Panc1 (cell line): ENCODE data around the gene CADM1. TPM values are rescaled to one million over a fixed set of nuclear protein-coding genes. Genes with fewer than 3 reads are reported as not detected.

ENCODE experiments used
- ATAC-seq: fragments of 200-7000 bp; cut with Tn5 transposase; 2 replicates; pipeline ENCODE4 v1.9.1; 2020; ENCODE audit warnings: mild to moderate bottlenecking, moderate library complexity
- BruUV-seq: library from RNA; stranded (reverse); fragments of 400-500 nt; replicated peaks from 2 replicates; lab custom pipeline; 2021; lab: Mats Ljungman, UMichigan
- CTCF ChIA-PET: fragments of 300-600 bp; sonication (Branson Sonifier 250); formaldehyde crosslinking; loops from one replicate; lab custom pipeline; 2022; ENCODE audit warnings: antibody characterized with exemption; lab: Charles Lee
- POLR2A ChIA-PET: fragments of 300-600 bp; sonication (Branson Sonifier 250); formaldehyde crosslinking; loops from one replicate; lab custom pipeline; 2022; ENCODE audit warnings: antibody characterized with exemption; lab: Charles Lee
- DNase-seq: peaks from one replicate; pipeline ENCODE4 v3.0.0-alpha.2; 2010; ENCODE audit warnings: low read depth, low spot score
- H3K27ac ChIP-seq: 2 replicates; pipeline ENCODE4 v1.5.1; 2011; ENCODE audit warnings: mild to moderate bottlenecking, low read length, inconsistent platforms
- H3K27me3 ChIP-seq: fragments of 200-500 bp; sonication (Bioruptor generic); 2 replicates; pipeline ENCODE4 v1.6.0; 2014; ENCODE audit warnings: low read length, inconsistent platforms; ENCODE audit not compliant: control insufficient read depth, insufficient read depth
- H3K36me3 ChIP-seq: fragments of 200-500 bp; sonication (Bioruptor generic); 2 replicates; pipeline ENCODE4 v1.5.1; 2014; ENCODE audit warnings: inconsistent platforms, mild to moderate bottlenecking, low read length, moderate library complexity; ENCODE audit not compliant: control insufficient read depth, insufficient read depth
- H3K4me1 ChIP-seq: 2 replicates; pipeline ENCODE4 v1.5.1; 2011; ENCODE audit warnings: inconsistent platforms, mild to moderate bottlenecking, low read length, moderate library complexity; ENCODE audit not compliant: control insufficient read depth, insufficient read depth
- H3K4me3 ChIP-seq, 2 experiments: 2 replicates each; pipeline ENCODE4 v1.5.1; 2011 to 2012; ENCODE audit warnings: low read depth in 2 of 2, low read length in 2 of 2, mild to moderate bottlenecking in 2 of 2, inconsistent platforms in 1 of 2, moderate library complexity in 1 of 2
- H3K9me3 ChIP-seq: fragments of 200-500 bp; sonication (Bioruptor generic); 2 replicates; pipeline ENCODE4 v1.5.1; 2014; ENCODE audit warnings: low read depth, mild to moderate bottlenecking, inconsistent platforms, low read length, moderate library complexity; ENCODE audit not compliant: control insufficient read depth, insufficient read depth
- CTCF ChIP-seq: fragments of 450-650 bp; IDR thresholded peaks from 2 replicates; pipeline ENCODE4 v1.5.1; 2017; ENCODE audit warnings: mild to moderate bottlenecking
- POLR2AphosphoS5 ChIP-seq: IDR thresholded peaks from 2 replicates; pipeline ENCODE4 v1.6.1; 2012; ENCODE audit warnings: mild to moderate bottlenecking, low read depth, low read length, moderate library complexity
- REST ChIP-seq, 2 experiments: IDR thresholded peaks; 2 replicates each; pipeline ENCODE4 v1.6.1; 2011 to 2012; ENCODE audit warnings: low read depth in 2 of 2, control low read depth in 1 of 2, low read length in 1 of 2, mild to moderate bottlenecking in 1 of 2, moderate library complexity in 1 of 2; ENCODE audit not compliant: insufficient read depth in 1 of 2
- SIN3A ChIP-seq: IDR thresholded peaks from 2 replicates; pipeline ENCODE4 v1.6.1; 2012; ENCODE audit warnings: low read depth, mild to moderate bottlenecking, low read length, moderate library complexity, borderline replicate concordance; ENCODE audit not compliant: insufficient read depth
- TCF7L2 ChIP-seq: IDR thresholded peaks from 2 replicates; pipeline ENCODE4 v1.6.1; 2011; ENCODE audit warnings: mild to moderate bottlenecking, low read depth, low read length, inconsistent platforms
- in situ Hi-C: cut with HindIII; loops from 2 replicates; pipeline ENCODE4 v1.10.0; 2016; ENCODE audit warnings: low sequenced_read_pairs, low pct_unique_long_range_greater_than_20kb
- intact Hi-C: fragments of 100-400 bp; cut with micrococcal nuclease; formaldehyde crosslinking; loops from one replicate; pipeline ENCODE4 v1.10.0; 2022; ENCODE audit not compliant: unreplicated experiment
- total RNA-seq: library from RNA; stranded (reverse); gene quantifications from one replicate; pipeline ENCODE4 v1.2.1, GENCODE V29; 2021; ENCODE audit not compliant: unreplicated experiment

CADM1 gene
- total RNA-seq, 1 experiment from 2014 or later: 3.9 TPM

- H3K4me1 ChIP-seq: peaks cover 10% of the 10 kb centered on the region; the same call in 1 of the 2 replicates
- peak overlapping the region; percentile 59 to 81 for H3K4me3 ChIP-seq
- no TSS peak for BruUV-seq
- CTCF ChIA-PET: interaction anchor here (0.6 kb wide), 1 partner anchor 177 kb away, joined by 3 read pairs; no protein-coding TSS in a partner anchor
- in situ Hi-C loops: no loop called here
- intact Hi-C loops: no loop called here
- H3K36me3 ChIP-seq: no peaks in the 10 kb centered on the region
- TF ChIP-seq REST (IDR thresholded peaks at IDR 0.05; ENCODE audit: insufficient read depth in 1 of 2, low read depth in 2 of 2, low read length in 1 of 2): no peak
- no peak for TF ChIP-seq CTCF
- no peak for TF ChIP-seq TCF7L2
- no peak for TF ChIP-seq POLR2AphosphoS5
- TF ChIP-seq SIN3A: no peak
- no peak overlapping the region for H3K27ac ChIP-seq
- H3K9me3 ChIP-seq: no peaks in the 10 kb centered on the region
- POLR2A ChIA-PET: interaction anchor here (0.6 kb wide), 1 partner anchor 199 kb away, joined by 3 read pairs; no protein-coding TSS in a partner anchor
- ATAC-seq (peak; percentile 11; the same call in 1 of the 2 replicates), DNase-seq (no peak)
- H3K27me3 ChIP-seq: peaks cover 26% of the 10 kb centered on the region
Measured at GRCh38 chr11:115502636-115503082, 1.6 kb downstream of the CADM1 start.

DNA sequence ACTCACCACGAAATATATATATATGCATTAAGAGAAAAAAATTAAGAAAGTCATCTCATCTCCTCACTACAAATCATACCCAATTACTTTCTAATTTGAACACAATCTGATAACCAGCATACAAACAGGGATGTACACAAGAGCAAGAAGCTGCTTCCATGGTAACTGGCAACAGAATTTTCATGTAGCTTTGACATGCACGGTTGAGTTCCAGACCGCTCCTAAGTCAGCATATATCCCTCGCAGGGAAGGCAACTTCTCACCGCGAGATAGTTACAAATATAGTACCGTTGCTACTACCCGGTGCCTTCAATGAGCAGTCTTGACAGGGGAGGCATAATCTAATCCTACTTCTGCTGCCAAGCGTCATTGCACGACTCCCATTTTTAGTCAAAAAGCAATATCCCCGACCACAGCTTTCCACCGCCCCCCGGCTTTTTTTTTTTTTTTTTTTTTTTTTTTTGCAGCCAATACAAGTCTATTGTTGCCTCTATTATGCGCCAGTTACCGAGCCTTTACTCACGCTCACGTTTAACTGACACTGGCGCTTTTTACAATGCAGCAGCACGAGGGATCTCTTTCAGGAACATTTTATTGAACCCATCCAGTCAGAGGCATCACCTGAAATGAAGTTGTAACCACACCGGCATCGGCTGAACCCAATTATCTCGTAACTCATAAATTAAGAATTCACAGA, 2.2 kb downstream of the CADM1 start:
- peaks cover 10% of the 10 kb centered on the region; the same call in 1 of the 2 replicates for H3K4me1 ChIP-seq
- in situ Hi-C loops (no loop called here), intact Hi-C loops (no loop called here)
- H3K27ac ChIP-seq: no peak overlapping the region
- DNase-seq (no peak), ATAC-seq (no peak)
- CTCF ChIA-PET: no interaction called here
- no peaks in the 10 kb centered on the region for H3K9me3 ChIP-seq
- peaks cover 25% of the 10 kb centered on the region for H3K27me3 ChIP-seq
- BruUV-seq: no TSS peak
- H3K4me3 ChIP-seq: peak overlapping the region; percentile 59 to 81
- POLR2A ChIA-PET: no interaction called here
- TF ChIP-seq SIN3A (no peak), POLR2AphosphoS5 (no peak), CTCF (no peak), TCF7L2 (no peak), REST (IDR thresholded peaks at IDR 0.05; ENCODE audit: insufficient read depth in 1 of 2, low read depth in 2 of 2, low read length in 1 of 2) (no peak)
- no peaks in the 10 kb centered on the region for H3K36me3 ChIP-seq
